NOMO-1 (cell line): ENCODE data around the gene RALY.
"Not testable (repeated sequence)": the region's sequence is repeated elsewhere in the genome, so short reads cannot be mapped to it uniquely, and the experiment has no call there.

Experiments
- DNase-seq, 2 experiments: peaks; one replicate each; lab custom pipeline; 2025; ENCODE audit not compliant: unreplicated experiment in 2 of 2; lab: John Stamatoyannopoulos, UW

Gene RALY

GRCh38 chr20:34014878-34015277, 21.2 kb downstream of the RALY start:
- DNase-seq, result no peak

- DNase-seq, result no peak
Observed at GRCh38 chr20:34015401-34016335, 22.0 kb downstream of the RALY start.

- DNase-seq, result no peak
Observed at GRCh38 chr20:34016736-34017135, 23.0 kb downstream of the RALY start.

GRCh38 chr20:34017610-34018009, 23.9 kb downstream of the RALY start:
- no peak for DNase-seq

GRCh38 chr20:34018166-34018565, 24.5 kb downstream of the RALY start:
- no peak for DNase-seq

GRCh38 chr20:34022151-34022838, 28.6 kb downstream of the RALY start:
- DNase-seq, result peak; percentile 3 to 70

GRCh38 chr20:34022839-34023234, 29.1 kb downstream of the RALY start:
- no peak for DNase-seq

GRCh38 chr20:34023937-34024722, 30.4 kb downstream of the RALY start:
- DNase-seq, result no peak

- no peak for DNase-seq
Observed at GRCh38 chr20:34024723-34025351, 31.1 kb downstream of the RALY start.

- DNase-seq, result not testable (repeated sequence)
Observed at GRCh38 chr20:34028013-34028412, 34.3 kb downstream of the RALY start.

- DNase-seq, result no peak
Observed at GRCh38 chr20:34029415-34029814, 35.7 kb downstream of the RALY start.

- no peak for DNase-seq
Observed at GRCh38 chr20:34030456-34030855, 36.7 kb downstream of the RALY start.

- no peak for DNase-seq
Observed at GRCh38 chr20:34033903-34034302, 40.2 kb downstream of the RALY start.

- DNase-seq, result no peak
Observed at GRCh38 chr20:34037121-34037520, 43.4 kb downstream of the RALY start.

- no peak for DNase-seq
Observed at GRCh38 chr20:34037767-34038166, 44.1 kb downstream of the RALY start.

GRCh38 chr20:34040300-34040995, 46.7 kb downstream of the RALY start:
- no peak for DNase-seq

- no peak for DNase-seq
Observed at GRCh38 chr20:34041226-34041625, 47.5 kb downstream of the RALY start.

- no peak for DNase-seq
Observed at GRCh38 chr20:34042262-34042661, 48.6 kb downstream of the RALY start.

GRCh38 chr20:34043025-34043424, 49.3 kb downstream of the RALY start:
- no peak for DNase-seq

GRCh38 chr20:34045294-34045693, 51.6 kb downstream of the RALY start:
- DNase-seq, result no peak
